PC-9 (cell line): ENCODE data around the gene NXF1. TPM values are rescaled to one million over a fixed set of nuclear protein-coding genes. Genes with fewer than 3 reads are reported as not detected.
A peak's percentile ranks its signal among the peaks of the same experiment; 100 is the strongest.

Experiments
- BruUV-seq: library from RNA; stranded (reverse); fragments of 400-500 nt; replicated peaks from 2 replicates; lab custom pipeline; 2021; lab: Mats Ljungman, UMichigan
- CTCF ChIA-PET: fragments of 300-600 bp; sonication (Branson Sonifier 250); formaldehyde crosslinking; loops from one replicate; lab custom pipeline; 2022; ENCODE audit warnings: antibody characterized with exemption; lab: Charles Lee
- POLR2A ChIA-PET: fragments of 300-600 bp; sonication (Branson Sonifier 250); formaldehyde crosslinking; loops from one replicate; lab custom pipeline; 2022; ENCODE audit warnings: antibody characterized with exemption; ENCODE audit not compliant: unreplicated experiment; lab: Charles Lee
- DNase-seq, 2 experiments: peaks; one replicate each; pipeline versions ENCODE4 v3.0.0 to v3.0.0-alpha.2; 2015 to 2022; ENCODE audit warnings: mixed read lengths in 1 of 2
- H2AFZ ChIP-seq: fragments of 200-600 bp; sonication (generic); 2 replicates; pipeline ENCODE4 v1.8.1; 2017; ENCODE audit warnings: antibody characterized with exemption
- H3F3A ChIP-seq: fragments of 200-600 bp; sonication (generic); 2 replicates; pipeline ENCODE4 v1.8.1; 2017; ENCODE audit warnings: antibody characterized with exemption, mild to moderate bottlenecking, low read depth; ENCODE audit not compliant: insufficient read depth
- H3K27ac ChIP-seq: fragments of 200-600 bp; sonication (generic); 2 replicates; pipeline ENCODE4 v1.6.1; 2016; ENCODE audit warnings: mixed run types
- H3K27me3 ChIP-seq: fragments of 200-600 bp; sonication (generic); 2 replicates; pipeline ENCODE4 v1.6.1; 2016; ENCODE audit warnings: low read depth, mixed run types; ENCODE audit not compliant: insufficient read depth
- H3K36me3 ChIP-seq: fragments of 200-600 bp; sonication (generic); 2 replicates; pipeline ENCODE4 v1.6.1; 2016; ENCODE audit warnings: low read depth, mixed run types
- H3K4me1 ChIP-seq: fragments of 200-600 bp; sonication (generic); replicated peaks from 2 replicates; pipeline ENCODE4 v1.6.1; 2016; ENCODE audit warnings: mixed run types; ENCODE audit not compliant: insufficient read depth
- H3K4me2 ChIP-seq: fragments of 200-600 bp; sonication (generic); 2 replicates; pipeline ENCODE4 v1.6.1; 2017; ENCODE audit warnings: mixed run types
- H3K4me3 ChIP-seq: fragments of 200-600 bp; sonication (generic); 2 replicates; pipeline ENCODE4 v1.6.1; 2016; ENCODE audit warnings: mixed run types
- H3K79me2 ChIP-seq: fragments of 200-600 bp; sonication (generic); 2 replicates; pipeline ENCODE4 v1.6.1; 2017; ENCODE audit warnings: low read depth, mixed run types
- H3K9me2 ChIP-seq: fragments of 200-600 bp; sonication (generic); 2 replicates; pipeline ENCODE4 v1.8.1; 2017; ENCODE audit warnings: mild to moderate bottlenecking; ENCODE audit not compliant: insufficient read depth
- H3K9me3 ChIP-seq: fragments of 200-600 bp; sonication (generic); 2 replicates; pipeline ENCODE4 v1.8.1; 2016; ENCODE audit warnings: low read depth; ENCODE audit not compliant: insufficient read depth
- H4K20me1 ChIP-seq: fragments of 200-600 bp; sonication (generic); 2 replicates; pipeline ENCODE4 v1.8.1; 2017; ENCODE audit not compliant: insufficient read depth
- CTCF ChIP-seq: fragments of 200-600 bp; sonication (generic); conservative IDR thresholded peaks from 2 replicates; pipeline ENCODE4 v1.6.1; 2017; ENCODE audit warnings: mixed run types, antibody characterized with exemption, mild to moderate bottlenecking, moderate library complexity
- EZH2 ChIP-seq: fragments of 200-600 bp; sonication (generic); IDR thresholded peaks from 2 replicates; pipeline ENCODE4 v1.8.0; 2017; ENCODE audit warnings: antibody characterized with exemption, low read depth
- intact Hi-C: fragments of 100-400 bp; cut with micrococcal nuclease; formaldehyde crosslinking; loops from one replicate; pipeline ENCODE4 v1.10.0; 2022; ENCODE audit not compliant: unreplicated experiment
- total RNA-seq: library from RNA; stranded (reverse); gene quantifications from 2 replicates; pipeline ENCODE4 v1.2.3, GENCODE V29; 2021

The NXF1 gene
- total RNA-seq, 1 experiment from 2014 or later = 56.1 TPM

- CTCF ChIA-PET = no interaction called here
- Histone ChIP-seq H3K4me1 (peaks cover 19% of the 10 kb centered on the region), H4K20me1 (no peaks in the 10 kb centered on the region), H3F3A (peaks cover 32% of the 10 kb centered on the region), H3K4me3 (no peak overlapping the region), H3K79me2 (peaks cover 17% of the 10 kb centered on the region), H3K9me2 (no peaks in the 10 kb centered on the region), H2AFZ (no peak overlapping the region), H3K4me2 (no peak overlapping the region), H3K27me3 (no peaks in the 10 kb centered on the region), H3K27ac (no peak overlapping the region), H3K9me3 (no peaks in the 10 kb centered on the region), H3K36me3 (no peaks in the 10 kb centered on the region)
- POLR2A ChIA-PET = interaction anchor here (0.6 kb wide), 2 partner anchors 13 to 79 kb away, joined by 3 to 4 read pairs; partner anchors contain the start of genes TAF6L and UBXN1
- TF ChIP-seq CTCF = no peak
- no peak for TF ChIP-seq EZH2
- no TSS peak for BruUV-seq
- no peak for DNase-seq
- intact Hi-C loops = no loop called here
Observed at GRCh38 chr11:62757846-62758788, 47.1 kb downstream of the NXF1 start.

- H3K9me2 ChIP-seq = no peaks in the 10 kb centered on the region
- H3K9me3 ChIP-seq = no peaks in the 10 kb centered on the region
- no peak for DNase-seq
- H3K79me2 ChIP-seq = peaks cover 17% of the 10 kb centered on the region
- no peaks in the 10 kb centered on the region for H3K36me3 ChIP-seq
- ChIA-PET CTCF (interaction anchor here (0.7 to 1.3 kb wide), 2 partner anchors 66 to 164 kb away, joined by 3 to 5 read pairs; partner anchors contain the start of genes LRRN4CL and TUT1), POLR2A (no interaction called here)
- peak overlapping the region; percentile 80; the same call in 1 of the 2 replicates for H3K4me2 ChIP-seq
- H2AFZ ChIP-seq = no peak overlapping the region
- no peak for TF ChIP-seq EZH2
- no peak for TF ChIP-seq CTCF
- no peaks in the 10 kb centered on the region for H4K20me1 ChIP-seq
- no TSS peak for BruUV-seq
- no peak overlapping the region for H3K27ac ChIP-seq
- peak overlapping the region; percentile 63; the same call in 1 of the 2 replicates for H3K4me3 ChIP-seq
- intact Hi-C loops = loop anchor here (2.0 kb wide), 1 partner anchor 46 kb away; no protein-coding TSS in a partner anchor
- peaks cover 22% of the 10 kb centered on the region; the same call in 1 of the 2 replicates for H3F3A ChIP-seq
- no peaks in the 10 kb centered on the region for H3K27me3 ChIP-seq
- H3K4me1 ChIP-seq = peaks cover 17% of the 10 kb centered on the region
Observed at GRCh38 chr11:62755086-62755615, 50.1 kb downstream of the NXF1 start.
